ENCODE results near the gene DHX38.

DHX38 gene

DNA sequence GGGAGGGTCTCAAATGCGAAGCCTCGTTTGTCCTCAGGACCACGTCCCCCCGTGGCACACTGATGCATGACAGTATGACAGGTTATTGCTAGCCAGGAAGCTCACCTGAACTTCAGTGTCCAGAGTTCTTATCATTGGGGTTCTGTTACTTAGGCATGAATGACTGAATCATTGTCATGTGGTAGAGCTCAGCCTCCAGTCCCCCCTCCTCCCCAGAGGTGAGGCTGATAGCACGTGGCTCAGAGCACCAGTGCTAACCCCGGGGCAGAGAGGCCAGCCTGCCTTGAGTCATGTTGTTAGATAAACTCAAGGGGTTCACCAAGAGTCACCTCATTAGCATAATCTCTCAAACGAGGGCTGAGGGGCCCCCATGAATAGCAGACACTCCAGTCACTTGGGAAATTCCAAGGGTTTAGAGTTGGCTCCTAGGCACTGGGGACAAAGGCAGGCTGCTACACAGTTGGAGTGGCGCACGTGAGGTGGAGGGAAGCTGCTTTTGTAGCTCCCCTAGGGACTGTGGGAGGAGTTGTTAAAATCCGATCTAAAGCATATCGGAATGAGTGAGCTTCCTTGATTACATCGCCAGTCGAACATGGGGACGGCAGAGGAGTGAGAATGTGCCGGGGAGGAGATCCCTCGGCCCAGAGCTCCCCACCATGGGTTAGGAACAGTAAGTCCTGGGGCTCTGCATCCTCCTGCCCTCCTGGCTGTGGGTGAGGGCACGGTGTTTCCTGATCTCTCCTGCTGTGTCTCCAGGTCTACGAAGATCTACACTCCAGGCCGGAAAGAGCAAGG lies 18.2 kb downstream of the DHX38 start:
- TF ChIP-seq CTCF (IDR thresholded peaks at IDR 0.05; ENCODE audit: extremely low read depth, insufficient read depth, missing control alignments) = no peak
- no peak for DNase-seq (ENCODE audit: low spot score)
- in situ Hi-C loops (cut with MboI; ENCODE audit: low pct_unique_long_range_greater_than_20kb, low sequenced_read_pairs, unreplicated experiment) = no loop called here

DNA sequence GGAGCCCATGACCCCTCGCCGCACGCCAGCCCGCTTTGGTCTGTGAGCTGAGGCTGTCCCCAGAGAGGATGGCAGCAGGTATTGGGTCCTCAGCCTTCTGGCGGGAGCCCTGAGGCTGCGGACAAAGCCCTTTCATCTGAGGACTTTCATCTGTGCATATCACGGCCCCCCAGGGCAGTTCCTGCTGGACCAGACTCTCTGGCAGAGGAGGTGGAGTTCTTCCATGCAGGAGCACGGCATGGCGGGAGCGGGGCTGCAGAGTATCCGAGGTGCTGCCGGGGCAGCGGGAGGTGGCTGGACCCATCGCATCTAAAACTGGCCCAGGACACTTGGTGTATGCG lies 18.8 kb downstream of the DHX38 start:
- no peak for DNase-seq (ENCODE audit: low spot score)
- TF ChIP-seq CTCF (IDR thresholded peaks at IDR 0.05; ENCODE audit: extremely low read depth, insufficient read depth, missing control alignments) = no peak
- in situ Hi-C loops (cut with MboI; ENCODE audit: low pct_unique_long_range_greater_than_20kb, low sequenced_read_pairs, unreplicated experiment) = no loop called here

DNA sequence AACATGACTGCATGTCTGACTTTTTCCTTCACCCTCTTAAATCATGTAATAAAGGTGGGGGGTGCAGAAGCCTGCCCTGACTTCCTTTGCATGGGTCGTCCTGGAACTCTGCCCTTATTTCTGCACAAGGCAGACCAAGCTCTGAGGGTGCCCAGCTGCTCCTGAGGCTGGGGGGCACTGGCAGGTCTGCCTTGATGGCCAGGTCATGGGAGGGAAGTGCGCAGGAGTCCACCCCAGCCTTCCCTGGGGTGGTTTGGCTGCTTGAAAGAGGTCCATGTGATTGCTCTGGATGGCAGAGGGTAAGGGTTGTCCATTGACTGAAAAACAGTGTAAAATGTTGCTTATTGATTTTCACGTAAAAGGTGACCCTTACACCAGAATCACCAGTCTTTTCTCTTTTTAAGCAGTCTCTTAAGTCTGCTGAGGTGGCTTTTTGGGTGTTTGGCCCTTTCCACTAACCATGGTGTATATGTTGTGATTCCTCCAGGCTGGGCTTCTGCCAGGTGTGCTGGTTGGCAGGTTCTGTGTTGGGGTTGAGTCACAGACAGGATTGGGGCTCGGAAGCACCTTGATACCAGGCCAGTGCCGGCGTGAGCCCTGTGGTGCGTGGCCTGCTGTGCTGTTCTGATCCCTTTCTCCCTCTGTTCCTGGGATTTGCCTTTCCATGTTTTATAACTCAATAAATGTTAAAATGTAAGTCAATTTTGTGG lies 19.4 kb downstream of the DHX38 start:
- no peak for TF ChIP-seq CTCF (IDR thresholded peaks at IDR 0.05; ENCODE audit: extremely low read depth, insufficient read depth, missing control alignments)
- in situ Hi-C loops (cut with MboI; ENCODE audit: low pct_unique_long_range_greater_than_20kb, low sequenced_read_pairs, unreplicated experiment) = no loop called here

DNA sequence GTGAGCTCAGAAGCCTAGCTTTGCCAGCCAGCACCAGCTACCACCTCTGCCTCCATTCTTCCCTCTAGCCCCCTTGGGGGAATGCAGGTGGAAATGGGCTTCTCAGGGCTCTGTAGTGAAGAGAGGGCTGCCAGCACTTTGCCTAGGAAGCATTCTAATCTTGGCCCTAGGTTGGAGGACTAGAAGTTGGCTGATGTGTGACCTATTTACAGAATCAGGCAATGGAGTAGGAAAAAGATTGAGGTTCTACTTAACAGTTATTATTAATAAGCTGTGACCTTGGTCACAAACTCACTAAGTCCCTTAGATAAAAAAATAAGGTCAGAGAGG lies 19.9 kb downstream of the DHX38 start:
- in situ Hi-C loops (cut with MboI; ENCODE audit: low pct_unique_long_range_greater_than_20kb, low sequenced_read_pairs, unreplicated experiment) = no loop called here
- DNase-seq (ENCODE audit: low spot score) = no peak
- TF ChIP-seq CTCF (IDR thresholded peaks at IDR 0.05; ENCODE audit: extremely low read depth, insufficient read depth, missing control alignments) = no peak

More for the DNA sequence above, 19.4 kb downstream of the DHX38 start:
- DNase-seq (ENCODE audit: low spot score) = no peak

DNA sequence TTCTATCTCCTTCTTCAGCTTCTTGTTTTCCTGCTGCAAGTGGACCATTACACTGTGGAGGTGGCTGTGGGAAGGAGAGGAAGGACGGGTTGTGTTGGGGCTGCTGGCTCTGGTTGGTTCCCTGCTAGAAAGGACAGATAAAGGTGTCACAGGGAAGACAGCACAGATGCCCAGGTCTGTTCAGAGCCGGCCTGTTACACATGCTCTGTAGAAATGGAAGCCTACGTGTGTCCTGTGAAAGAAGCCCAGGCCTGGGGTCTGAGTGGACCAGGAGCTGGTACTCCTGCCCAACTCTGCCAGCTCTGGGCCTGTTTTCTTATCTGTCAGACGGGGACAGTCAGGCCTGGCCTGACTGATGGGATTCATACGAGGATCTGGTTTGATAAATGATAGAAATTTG lies 26.4 kb downstream of the DHX38 start:
- no peak for DNase-seq (ENCODE audit: low spot score)
- in situ Hi-C loops (cut with MboI; ENCODE audit: low pct_unique_long_range_greater_than_20kb, low sequenced_read_pairs, unreplicated experiment) = loop anchor here (10.0 kb wide), 1 partner anchor 345 kb away; no protein-coding TSS in a partner anchor
- TF ChIP-seq CTCF (IDR thresholded peaks at IDR 0.05; ENCODE audit: extremely low read depth, insufficient read depth, missing control alignments) = no peak

GRCh38 chr16:72122308-72122707 lies 28.7 kb downstream of the DHX38 start:
- in situ Hi-C loops (cut with MboI; ENCODE audit: low pct_unique_long_range_greater_than_20kb, low sequenced_read_pairs, unreplicated experiment) = loop anchor here (10.0 kb wide), 1 partner anchor 342 kb away; no protein-coding TSS in a partner anchor
- no peak for TF ChIP-seq CTCF (IDR thresholded peaks at IDR 0.05; ENCODE audit: extremely low read depth, insufficient read depth, missing control alignments)
- DNase-seq (ENCODE audit: low spot score) = no peak

All from GM13977 (cell line).